ENCODE data around the gene COL19A1.

DNA sequence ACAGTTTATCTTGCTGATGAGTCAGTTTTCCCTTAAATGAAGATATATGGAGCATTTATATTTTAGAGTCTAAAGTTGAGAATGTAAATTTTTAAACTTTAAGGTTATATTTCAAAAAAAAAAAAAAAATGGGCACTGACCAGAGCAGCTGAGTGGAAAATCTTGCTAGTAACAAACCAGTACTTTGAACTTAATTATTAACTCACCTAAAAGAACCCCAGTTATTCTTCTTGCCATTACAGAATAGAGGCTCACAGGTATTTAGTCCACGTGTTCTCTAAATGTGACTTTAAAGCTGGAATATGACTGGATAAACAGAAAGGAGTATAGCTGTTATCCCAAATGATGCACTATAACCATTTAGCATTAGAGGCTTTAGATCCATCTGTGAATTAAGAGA is 258.1 kb downstream of the COL19A1 start:
- TF ChIP-seq, protein P1, sequence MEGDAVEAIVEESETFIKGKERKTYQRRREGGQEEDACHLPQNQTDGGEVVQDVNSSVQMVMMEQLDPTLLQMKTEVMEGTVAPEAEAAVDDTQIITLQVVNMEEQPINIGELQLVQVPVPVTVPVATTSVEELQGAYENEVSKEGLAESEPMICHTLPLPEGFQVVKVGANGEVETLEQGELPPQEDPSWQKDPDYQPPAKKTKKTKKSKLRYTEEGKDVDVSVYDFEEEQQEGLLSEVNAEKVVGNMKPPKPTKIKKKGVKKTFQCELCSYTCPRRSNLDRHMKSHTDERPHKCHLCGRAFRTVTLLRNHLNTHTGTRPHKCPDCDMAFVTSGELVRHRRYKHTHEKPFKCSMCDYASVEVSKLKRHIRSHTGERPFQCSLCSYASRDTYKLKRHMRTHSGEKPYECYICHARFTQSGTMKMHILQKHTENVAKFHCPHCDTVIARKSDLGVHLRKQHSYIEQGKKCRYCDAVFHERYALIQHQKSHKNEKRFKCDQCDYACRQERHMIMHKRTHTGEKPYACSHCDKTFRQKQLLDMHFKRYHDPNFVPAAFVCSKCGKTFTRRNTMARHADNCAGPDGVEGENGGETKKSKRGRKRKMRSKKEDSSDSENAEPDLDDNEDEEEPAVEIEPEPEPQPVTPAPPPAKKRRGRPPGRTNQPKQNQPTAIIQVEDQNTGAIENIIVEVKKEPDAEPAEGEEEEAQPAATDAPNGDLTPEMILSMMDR (optimal IDR thresholded peaks at IDR 0.05 in 1 of 3, IDR thresholded peaks at IDR 0.05 in 1 of 3, conservative IDR thresholded peaks at IDR 0.05 in 1 of 3; ENCODE audit: extremely low read depth in 1 of 3, insufficient read depth in 2 of 3, low read length in 3 of 3) = no peak
- no peak for TF ChIP-seq EZH2 (IDR thresholded peaks at IDR 0.05; ENCODE audit: low read length)

Data from keratinocyte (primary cell).